ENCODE data around the gene OR13A1.
"Not testable (repeated sequence)": the region's sequence is repeated elsewhere in the genome, so short reads cannot be mapped to it uniquely, and the experiment has no call there.

Gene OR13A1

GRCh38 chr10:45278860-45279498, 36.4 kb downstream of the OR13A1 start:
- Histone ChIP-seq H2AFZ (ENCODE audit: low read depth, low read length, severe bottlenecking) (no peak overlapping the region), H4K20me1 (ENCODE audit: low read depth, low read length) (no peaks in the 10 kb centered on the region), H3K27ac (ENCODE audit: low read depth, low read length) (no peak overlapping the region), H3K9ac (ENCODE audit: low read length) (no peak overlapping the region), H3K79me2 (ENCODE audit: insufficient read depth, low read length) (no peaks in the 10 kb centered on the region), H3F3A (ENCODE audit: insufficient read depth) (no peaks in the 10 kb centered on the region), H3K4me3 (ENCODE audit: insufficient read depth, low read length, poor library complexity, severe bottlenecking) (no peak overlapping the region), H3K27me3 (ENCODE audit: low read length) (no peaks in the 10 kb centered on the region), H3K4me2 (ENCODE audit: low read depth, low read length, poor library complexity, severe bottlenecking) (no peak overlapping the region), H3K36me3 (ENCODE audit: low read length) (no peaks in the 10 kb centered on the region), H3K9me2 (replicated peaks; ENCODE audit: insufficient read depth, low read length) (no peaks in the 10 kb centered on the region), H3K9me3 (ENCODE audit: insufficient read depth, low read length) (no peaks in the 10 kb centered on the region)
- no peak for TF ChIP-seq EZH2phosphoT487 (conservative IDR thresholded peaks at IDR 0.05; ENCODE audit: low read length)
- no peak for TF ChIP-seq CTCF (IDR thresholded peaks at IDR 0.05; ENCODE audit: insufficient read depth, low read length, poor library complexity, severe bottlenecking)

DNA sequence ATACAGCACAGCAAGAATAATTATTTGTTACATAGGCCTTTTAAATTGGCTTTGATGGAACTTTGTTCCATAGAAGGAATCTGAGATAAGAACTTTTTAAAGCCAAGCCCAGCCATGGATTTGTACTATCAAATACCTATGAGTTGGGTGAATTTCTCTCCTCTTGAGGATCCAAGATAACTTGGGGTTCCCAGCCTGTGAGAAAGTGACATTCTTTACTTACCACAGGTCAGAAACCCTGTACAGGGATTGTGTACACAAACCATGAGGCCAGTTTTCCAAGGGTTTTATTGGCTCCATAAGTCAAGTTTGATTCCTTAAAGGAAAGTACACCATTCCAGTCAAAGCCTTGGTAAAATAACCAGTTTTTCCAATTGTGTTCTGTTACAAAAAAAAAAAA, 39.3 kb downstream of the OR13A1 start:
- not testable (repeated sequence) for H3K9me2 ChIP-seq (replicated peaks; ENCODE audit: insufficient read depth, low read length); H3K9ac ChIP-seq (ENCODE audit: low read length); H3K36me3 ChIP-seq (ENCODE audit: low read length); H3K4me2 ChIP-seq (ENCODE audit: low read depth, low read length, poor library complexity, severe bottlenecking); H3F3A ChIP-seq (ENCODE audit: insufficient read depth); H3K9me3 ChIP-seq (ENCODE audit: insufficient read depth, low read length); H4K20me1 ChIP-seq (ENCODE audit: low read depth, low read length); H3K4me3 ChIP-seq (ENCODE audit: insufficient read depth, low read length, poor library complexity, severe bottlenecking); H3K27ac ChIP-seq (ENCODE audit: low read depth, low read length); H3K27me3 ChIP-seq (ENCODE audit: low read length); H3K79me2 ChIP-seq (ENCODE audit: insufficient read depth, low read length); H2AFZ ChIP-seq (ENCODE audit: low read depth, low read length, severe bottlenecking)

DNA sequence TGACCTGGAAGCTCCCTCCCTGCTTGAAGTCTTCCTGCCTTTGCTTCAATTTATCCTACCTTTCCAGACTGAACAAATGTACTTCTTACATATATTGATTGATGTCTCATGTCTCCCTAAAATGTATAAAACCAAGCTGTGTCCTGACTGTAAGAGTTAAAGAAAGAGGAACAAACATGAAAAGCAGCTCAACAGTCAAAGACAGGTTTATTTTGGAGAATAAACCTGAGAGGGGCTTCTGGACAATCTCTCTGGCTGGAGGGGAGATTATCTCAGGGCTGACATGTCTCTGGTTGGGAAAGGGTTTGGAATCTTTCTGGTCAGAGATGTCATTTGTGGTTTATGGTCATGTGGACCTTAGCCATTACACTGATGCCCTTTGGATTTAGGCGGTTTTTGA, 41.0 kb downstream of the OR13A1 start:
- Histone ChIP-seq H4K20me1 (ENCODE audit: low read depth, low read length) (no peaks in the 10 kb centered on the region), H3K4me2 (ENCODE audit: low read depth, low read length, poor library complexity, severe bottlenecking) (no peak overlapping the region), H3K9ac (ENCODE audit: low read length) (no peak overlapping the region), H3F3A (ENCODE audit: insufficient read depth) (no peaks in the 10 kb centered on the region), H3K9me2 (replicated peaks; ENCODE audit: insufficient read depth, low read length) (no peaks in the 10 kb centered on the region), H2AFZ (ENCODE audit: low read depth, low read length, severe bottlenecking) (no peak overlapping the region), H3K27me3 (ENCODE audit: low read length) (no peaks in the 10 kb centered on the region), H3K4me3 (ENCODE audit: insufficient read depth, low read length, poor library complexity, severe bottlenecking) (no peak overlapping the region), H3K9me3 (ENCODE audit: insufficient read depth, low read length) (no peaks in the 10 kb centered on the region), H3K79me2 (ENCODE audit: insufficient read depth, low read length) (no peaks in the 10 kb centered on the region), H3K36me3 (ENCODE audit: low read length) (no peaks in the 10 kb centered on the region), H3K27ac (ENCODE audit: low read depth, low read length) (no peak overlapping the region)
- TF ChIP-seq CTCF (IDR thresholded peaks at IDR 0.05; ENCODE audit: insufficient read depth, low read length, poor library complexity, severe bottlenecking) (no peak), EZH2phosphoT487 (conservative IDR thresholded peaks at IDR 0.05; ENCODE audit: low read length) (no peak)

- H3K9ac ChIP-seq (ENCODE audit: low read length); H3K27me3 ChIP-seq (ENCODE audit: low read length); H3K79me2 ChIP-seq (ENCODE audit: insufficient read depth, low read length); H3F3A ChIP-seq (ENCODE audit: insufficient read depth); H2AFZ ChIP-seq (ENCODE audit: low read depth, low read length, severe bottlenecking); H3K9me2 ChIP-seq (replicated peaks; ENCODE audit: insufficient read depth, low read length); H3K27ac ChIP-seq (ENCODE audit: low read depth, low read length); H3K36me3 ChIP-seq (ENCODE audit: low read length); H3K9me3 ChIP-seq (ENCODE audit: insufficient read depth, low read length); H3K4me2 ChIP-seq (ENCODE audit: low read depth, low read length, poor library complexity, severe bottlenecking); H4K20me1 ChIP-seq (ENCODE audit: low read depth, low read length); H3K4me3 ChIP-seq (ENCODE audit: insufficient read depth, low read length, poor library complexity, severe bottlenecking): not testable (repeated sequence)
These were observed 47.6 kb downstream of the OR13A1 start for GRCh38 chr10:45267777-45268176.
